ENCODE data around the gene RELN.
A peak's percentile ranks its signal among the peaks of the same experiment; 100 is the strongest.
"Not testable (repeated sequence)": the region's sequence is repeated elsewhere in the genome, so short reads cannot be mapped to it uniquely, and the experiment has no call there.

The RELN gene

GRCh38 chr7:103560136-103560535, 429.3 kb downstream of the RELN start:
- no peak for DNase-seq (ENCODE audit: low spot score)

- DNase-seq (ENCODE audit: low spot score), result no peak
Observed at GRCh38 chr7:103551016-103551415, 438.4 kb downstream of the RELN start.

GRCh38 chr7:103549786-103550185, 439.7 kb downstream of the RELN start:
- DNase-seq (ENCODE audit: low spot score), result no peak

- DNase-seq (ENCODE audit: low spot score), result no peak
Observed at GRCh38 chr7:103547451-103548284, 441.8 kb downstream of the RELN start.

- DNase-seq (ENCODE audit: low spot score), result no peak
Observed at GRCh38 chr7:103542470-103542869, 447.0 kb downstream of the RELN start.

- DNase-seq (ENCODE audit: low spot score), result no peak
Observed at GRCh38 chr7:103541947-103542346, 447.5 kb downstream of the RELN start.

GRCh38 chr7:103541026-103541425, 448.4 kb downstream of the RELN start:
- DNase-seq (ENCODE audit: low spot score), result no peak

- DNase-seq (ENCODE audit: low spot score), result no peak
Observed at GRCh38 chr7:103540338-103540737, 449.1 kb downstream of the RELN start.

- no peak for DNase-seq (ENCODE audit: low spot score)
Observed at GRCh38 chr7:103539875-103540274, 449.6 kb downstream of the RELN start.

- DNase-seq (ENCODE audit: low spot score), result no peak
Observed at GRCh38 chr7:103538964-103539709, 450.3 kb downstream of the RELN start.

- no peak for DNase-seq (ENCODE audit: low spot score)
Observed at GRCh38 chr7:103533761-103534160, 455.7 kb downstream of the RELN start.

- DNase-seq (ENCODE audit: low spot score), result no peak
Observed at GRCh38 chr7:103532955-103533354, 456.5 kb downstream of the RELN start.

GRCh38 chr7:103528152-103528551, 461.3 kb downstream of the RELN start:
- no peak for DNase-seq (ENCODE audit: low spot score)

- DNase-seq (ENCODE audit: low spot score), result no peak
Observed at GRCh38 chr7:103525937-103526336, 463.5 kb downstream of the RELN start.

- no peak for DNase-seq (ENCODE audit: low spot score)
Observed at GRCh38 chr7:103524042-103524907, 465.2 kb downstream of the RELN start.

- DNase-seq (ENCODE audit: low spot score), result peak; percentile 49
Observed at GRCh38 chr7:103521937-103522336, 467.5 kb downstream of the RELN start.

GRCh38 chr7:103504505-103505135, 484.8 kb downstream of the RELN start:
- DNase-seq (ENCODE audit: low spot score), result no peak

GRCh38 chr7:103501206-103501605, 488.3 kb downstream of the RELN start:
- DNase-seq (ENCODE audit: low spot score), result no peak

- DNase-seq (ENCODE audit: low spot score), result no peak
Observed at GRCh38 chr7:103499976-103500375, 489.5 kb downstream of the RELN start.

GRCh38 chr7:103487419-103487818, 502.0 kb downstream of the RELN start:
- DNase-seq (ENCODE audit: low spot score), result no peak

GRCh38 chr7:103486873-103487272, 502.6 kb downstream of the RELN start:
- not testable (repeated sequence) for DNase-seq (ENCODE audit: low spot score)

GRCh38 chr7:103480771-103481170, 508.7 kb downstream of the RELN start:
- DNase-seq (ENCODE audit: low spot score), result no peak
